Activated B cell treated with CpG ODN at 0.5 μM for 24 hours (primary cell): ENCODE measurements around the gene EEA1. TPM values are rescaled to one million over a fixed set of nuclear protein-coding genes. Genes with fewer than 3 reads are reported as not detected.

ENCODE experiments used
- ATAC-seq: fragments of 200-7000 bp; cut with Tn5 transposase; one replicate; pipeline ENCODE4 v1.10.0; 2021; ENCODE audit warnings: low read depth, mild to moderate bottlenecking, moderate library complexity
- CTCF ChIA-PET: fragments of 350-600 bp; sonication (Branson Sonifier 250); formaldehyde crosslinking; loops from one replicate; lab custom pipeline; 2021; ENCODE audit warnings: antibody characterized with exemption; lab: Charles Lee
- POLR2A ChIA-PET: fragments of 350-600 bp; sonication (Branson Sonifier 250); formaldehyde crosslinking; loops from one replicate; lab custom pipeline; 2021; ENCODE audit warnings: antibody characterized with exemption; lab: Charles Lee
- DNase-seq: peaks from one replicate; pipeline ENCODE4 v3.0.0; 2022
- H3K27ac Mint-ChIP-seq: one replicate; pipeline ENCODE4 v1.8.0; 2020; ENCODE audit warnings: mixed read lengths
- H3K27me3 Mint-ChIP-seq: one replicate; pipeline ENCODE4 v1.8.0; 2021; ENCODE audit warnings: mixed read lengths
- H3K36me3 Mint-ChIP-seq: one replicate; pipeline ENCODE4 v1.8.0; 2021; ENCODE audit warnings: low read depth, mixed read lengths
- H3K4me1 Mint-ChIP-seq: one replicate; pipeline ENCODE4 v1.8.0; 2021; ENCODE audit warnings: mixed read lengths
- H3K4me3 Mint-ChIP-seq: one replicate; pipeline ENCODE4 v1.8.0; 2020; ENCODE audit warnings: mild to moderate bottlenecking, mixed read lengths
- H3K9me3 Mint-ChIP-seq: one replicate; pipeline ENCODE4 v1.8.0; 2020; ENCODE audit warnings: mixed read lengths
- CTCF ChIP-seq: fragments of 200-600 bp; IDR thresholded peaks from one replicate; pipeline ENCODE4 v1.8.0; 2022; ENCODE audit warnings: antibody characterized with exemption, mild to moderate bottlenecking
- intact Hi-C: fragments of 100-400 bp; cut with micrococcal nuclease; formaldehyde crosslinking; loops from one replicate; pipeline ENCODE4 v1.15.1; 2024
- total RNA-seq: library from RNA; stranded (reverse); gene quantifications from 2 replicates; pipeline ENCODE4 v1.2.3, GENCODE V29; 2022

EEA1 gene
- total RNA-seq, 1 donor from 2014 or later = 22.6 TPM

GRCh38 chr12:92930421-92930820 lies 1.3 kb upstream of the EEA1 start:
- H3K9me3 Mint-ChIP-seq = no peaks in the 10 kb centered on the region
- TF ChIP-seq CTCF = no peak
- POLR2A ChIA-PET = interaction anchor here (0.7 to 4.1 kb wide), 13 partner anchors 7 to 1333 kb away, joined by 3 to 41 read pairs (median 7); partner anchors contain the start of genes CRADD and UBE2N
- DNase-seq (no peak), ATAC-seq (no peak)
- CTCF ChIA-PET = interaction anchor here (1.5 kb wide), 1 partner anchor 57 kb away, joined by 7 read pairs; no protein-coding TSS in a partner anchor
- intact Hi-C loops = no loop called here
- peak overlapping the region; percentile 89 for H3K4me3 Mint-ChIP-seq
- peaks cover 30% of the 10 kb centered on the region for H3K4me1 Mint-ChIP-seq
- H3K27me3 Mint-ChIP-seq = no peaks in the 10 kb centered on the region
- peak overlapping the region; percentile 96 for H3K27ac Mint-ChIP-seq
- H3K36me3 Mint-ChIP-seq = no peaks in the 10 kb centered on the region

- Mint-ChIP-seq H3K4me3 (peak overlapping the region; percentile 89), H3K27ac (peak overlapping the region; percentile 96), H3K36me3 (peaks cover 3% of the 10 kb centered on the region), H3K4me1 (peaks cover 32% of the 10 kb centered on the region), H3K27me3 (no peaks in the 10 kb centered on the region), H3K9me3 (no peaks in the 10 kb centered on the region)
- no peak for ATAC-seq
- CTCF ChIA-PET = interaction anchor here (1.5 kb wide), 1 partner anchor 57 kb away, joined by 7 read pairs; no protein-coding TSS in a partner anchor
- intact Hi-C loops = loop anchor here (1.0 to 5.0 kb wide), 14 partner anchors 11 to 1172 kb away; partner anchors contain the start of genes CRADD, MRPL42, NUDT4 and UBE2N
- TF ChIP-seq CTCF = no peak
- POLR2A ChIA-PET = interaction anchor here (0.7 to 4.1 kb wide), 18 partner anchors 8 to 799 kb away, joined by 3 to 41 read pairs (median 5); partner anchors contain the start of genes CRADD, MRPL42 and UBE2N
- no peak for DNase-seq
Observed at GRCh38 chr12:92929983-92930382, 888 bp upstream of the EEA1 start.

- DNase-seq (peak; percentile 56), ATAC-seq (peak; percentile 16)
- intact Hi-C loops = loop anchor here (2.0 to 5.0 kb wide), 5 partner anchors 96 to 782 kb away; no protein-coding TSS in a partner anchor
- H3K4me3 Mint-ChIP-seq = peak overlapping the region; percentile 89
- H3K27ac Mint-ChIP-seq = peak overlapping the region; percentile 94
- ChIA-PET CTCF (interaction anchor here (0.6 to 1.2 kb wide), 3 partner anchors 59 to 318 kb away, joined by 3 to 4 read pairs (median 4); no protein-coding TSS in a partner anchor), POLR2A (interaction anchor here (0.6 to 4.1 kb wide), 16 partner anchors 9 to 783 kb away, joined by 3 to 41 read pairs (median 6); partner anchors contain the start of genes BTG1 and UBE2N)
- TF ChIP-seq CTCF = no peak
- H3K36me3 Mint-ChIP-seq = peaks cover 6% of the 10 kb centered on the region
- H3K4me1 Mint-ChIP-seq = peaks cover 35% of the 10 kb centered on the region
- H3K9me3 Mint-ChIP-seq = no peaks in the 10 kb centered on the region
- H3K27me3 Mint-ChIP-seq = no peaks in the 10 kb centered on the region
Observed at GRCh38 chr12:92928421-92928961, 604 bp downstream of the EEA1 start.

- Mint-ChIP-seq H3K27me3 (no peaks in the 10 kb centered on the region), H3K9me3 (no peaks in the 10 kb centered on the region), H3K4me1 (peaks cover 38% of the 10 kb centered on the region), H3K4me3 (peak overlapping the region; percentile 89), H3K36me3 (peaks cover 9% of the 10 kb centered on the region), H3K27ac (peak overlapping the region; percentile 94)
- ATAC-seq = no peak
- DNase-seq = no peak
- no peak for TF ChIP-seq CTCF
- ChIA-PET CTCF (interaction anchor here (1.2 kb wide), 2 partner anchors 60 to 95 kb away, joined by 3 to 4 read pairs; no protein-coding TSS in a partner anchor), POLR2A (interaction anchor here (0.9 to 4.1 kb wide), 10 partner anchors 10 to 782 kb away, joined by 3 to 41 read pairs (median 8); partner anchors contain the start of genes BTG1 and UBE2N)
- intact Hi-C loops = loop anchor here (1.0 to 5.0 kb wide), 6 partner anchors 15 to 781 kb away; no protein-coding TSS in a partner anchor
Observed at GRCh38 chr12:92927436-92928281, 1.4 kb downstream of the EEA1 start.
